Measurements from ENCODE around the gene MCM5.

DNA sequence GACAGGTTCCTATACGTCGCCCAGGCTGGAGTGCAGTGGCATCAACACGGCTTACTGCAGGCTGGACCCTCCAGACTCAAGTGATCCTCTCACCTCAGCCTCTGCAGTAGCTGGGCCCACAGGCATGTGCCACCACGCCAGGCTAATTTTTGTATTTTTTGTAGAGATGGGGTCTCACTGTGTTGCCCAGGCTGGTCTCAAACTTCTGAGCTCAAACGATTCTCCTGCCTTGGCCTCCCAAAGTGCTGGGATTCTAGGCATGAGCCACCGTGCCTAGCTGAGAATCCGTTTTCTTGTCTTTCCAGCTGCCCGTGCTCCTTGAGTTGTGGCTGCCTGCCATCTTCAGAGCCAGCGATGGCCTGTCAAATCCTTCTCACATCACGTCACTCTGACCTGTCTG is 56.8 kb downstream of the MCM5 start:
- TF ChIP-seq, protein P1, sequence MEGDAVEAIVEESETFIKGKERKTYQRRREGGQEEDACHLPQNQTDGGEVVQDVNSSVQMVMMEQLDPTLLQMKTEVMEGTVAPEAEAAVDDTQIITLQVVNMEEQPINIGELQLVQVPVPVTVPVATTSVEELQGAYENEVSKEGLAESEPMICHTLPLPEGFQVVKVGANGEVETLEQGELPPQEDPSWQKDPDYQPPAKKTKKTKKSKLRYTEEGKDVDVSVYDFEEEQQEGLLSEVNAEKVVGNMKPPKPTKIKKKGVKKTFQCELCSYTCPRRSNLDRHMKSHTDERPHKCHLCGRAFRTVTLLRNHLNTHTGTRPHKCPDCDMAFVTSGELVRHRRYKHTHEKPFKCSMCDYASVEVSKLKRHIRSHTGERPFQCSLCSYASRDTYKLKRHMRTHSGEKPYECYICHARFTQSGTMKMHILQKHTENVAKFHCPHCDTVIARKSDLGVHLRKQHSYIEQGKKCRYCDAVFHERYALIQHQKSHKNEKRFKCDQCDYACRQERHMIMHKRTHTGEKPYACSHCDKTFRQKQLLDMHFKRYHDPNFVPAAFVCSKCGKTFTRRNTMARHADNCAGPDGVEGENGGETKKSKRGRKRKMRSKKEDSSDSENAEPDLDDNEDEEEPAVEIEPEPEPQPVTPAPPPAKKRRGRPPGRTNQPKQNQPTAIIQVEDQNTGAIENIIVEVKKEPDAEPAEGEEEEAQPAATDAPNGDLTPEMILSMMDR (conservative IDR thresholded peaks at IDR 0.05; ENCODE audit: low read depth, low read length): no peak
- no peak for TF ChIP-seq EZH2 (IDR thresholded peaks at IDR 0.05; ENCODE audit: low read length, unreplicated experiment)
- TF ChIP-seq EZH2phosphoT487 (IDR thresholded peaks at IDR 0.05; ENCODE audit: borderline replicate concordance, low read length): no peak

Measured in PC-3 (cell line).